Spleen (tissue), 11 donors: ENCODE data around the gene KLHL30. TPM values are rescaled to one million over a fixed set of nuclear protein-coding genes. Genes with fewer than 3 reads are reported as not detected.

ENCODE experiments used
- DNase-seq: peaks from one replicate; pipeline ENCODE4 v3.0.0-alpha.2; 2020
- H3K27ac ChIP-seq, 8 donors: fragments of 200-600 bp; sonication (generic) in 7 of 8; 1 replicate in 4 of 8; 2 replicates in 4 of 8; pipeline versions ENCODE4 v1.5.0 to v1.8.0; 2016 to 2021; ENCODE audit warnings: inconsistent platforms in 4 of 8, mild to moderate bottlenecking in 4 of 8, moderate library complexity in 1 of 8
- H3K27me3 ChIP-seq, 7 donors: fragments of 200-600 bp; sonication (generic) in 6 of 7; replicated peaks in 1 of 7; 1 replicate in 4 of 7; 2 replicates in 3 of 7; pipeline versions ENCODE4 v1.5.0 to v1.8.0; 2016 to 2021; ENCODE audit warnings: inconsistent platforms in 3 of 7, mild to moderate bottlenecking in 1 of 7
- H3K36me3 ChIP-seq, 6 donors: fragments of 200-600 bp; sonication (generic) in 5 of 6; 1 replicate in 4 of 6; 2 replicates in 2 of 6; pipeline versions ENCODE4 v1.5.0 to v1.8.0; 2016 to 2021; ENCODE audit warnings: inconsistent platforms in 2 of 6
- H3K4me1 ChIP-seq, 6 donors: fragments of 200-600 bp; sonication (generic) in 5 of 6; 1 replicate in 3 of 6; 2 replicates in 3 of 6; pipeline versions ENCODE4 v1.5.0 to v1.8.0; 2016 to 2021; ENCODE audit warnings: inconsistent platforms in 3 of 6
- H3K4me3 ChIP-seq, 8 donors: fragments of 200-600 bp; sonication (generic) in 7 of 8; 1 replicate in 4 of 8; 2 replicates in 4 of 8; pipeline versions ENCODE4 v1.5.0 to v1.8.0; 2016 to 2021; ENCODE audit warnings: inconsistent platforms in 4 of 8, mild to moderate bottlenecking in 4 of 8, moderate library complexity in 2 of 8
- H3K9me3 ChIP-seq, 8 donors: fragments of 200-600 bp; sonication (generic) in 7 of 8; 1 replicate in 4 of 8; 2 replicates in 4 of 8; pipeline versions ENCODE4 v1.5.0 to v1.8.0; 2016 to 2021; ENCODE audit warnings: inconsistent platforms in 4 of 8
- POLR2A ChIP-seq, 3 donors: fragments of 450-650 bp; IDR thresholded peaks; one replicate each; pipeline ENCODE4 v1.5.1; 2017; ENCODE audit warnings: antibody characterized with exemption in 3 of 3, mild to moderate bottlenecking in 1 of 3
- POLR2AphosphoS5 ChIP-seq, 3 donors: sonication (generic); formaldehyde crosslinking; IDR thresholded peaks; one replicate each; pipeline ENCODE4 v1.5.1; 2017; ENCODE audit warnings: antibody characterized with exemption in 3 of 3
- WGBS, 5 donors: extraction: QIAGEN DNeasy Blood & Tissue Kit in 3 of 5; methylation state at CpG; one replicate each; pipeline versions ENCODE4 v1.1.5 to v1.1.7; 2013 to 2018; 5-methylcytosine and 5-hydroxymethylcytosine counted together
- intact Hi-C: fragments of 100-400 bp; cut with DNase I; formaldehyde crosslinking; loops from one replicate; pipeline ENCODE4 v1.15.0; 2023; ENCODE audit warnings: low total_unique reads
- polyA plus RNA-seq, 3 donors: library from polyadenylated mRNA; stranded (reverse); fragments of 200-250 nt; gene quantifications; one replicate each; pipeline ENCODE4 v1.2.1, GENCODE V29; 2013
- total RNA-seq, 7 donors: library from RNA; depleted of rRNA in 3 of 7; stranded (reverse); fragments of >200 nt in 3 of 7; fragmentation: NEBNext Ultra II Directional in 4 of 7; extraction: Animal tissue kit (Norgen Biotek cat#: 25700) in 4 of 7; gene quantifications; one replicate each; pipeline versions ENCODE4 v1.1.0 to v1.2.1, GENCODE V29; 2016 to 2021
- TF ChIP-seq, protein P1 (sequence below), 11 experiments: fragments of 200-600 bp in 7 of 11; fragments of 450-650 bp in 4 of 11; sonication (generic) in 4 of 11; IDR thresholded peaks in 8 of 11; conservative IDR thresholded peaks in 3 of 11; 1 replicate in 7 of 11; 2 replicates in 4 of 11; pipeline versions ENCODE4 v1.4.0 to v1.8.0; 2016 to 2021; ENCODE audit warnings: antibody characterized with exemption in 11 of 11, inconsistent platforms in 4 of 11, mild to moderate bottlenecking in 1 of 11
- donor health status: healthy with polysubstance abuse.
- donor health status: DM: no; HTN: no; CAD: no; lungs with moderate emphysema.
- donor health status: DM: no; HTN: no; CAD: no.
- donor health status: Bipolar disorder and iron deficiency.
- donor health status: healthy.
- donor health status: DM: no; HTN: no; CAD: no.
- donor health status: DM: yes; HTN: yes; CAD: no.

Gene KLHL30
- total and polyA plus RNA-seq, 10 donors: 0.09 to 0.85 (median 0.23) TPM; not detected in 2

DNA sequence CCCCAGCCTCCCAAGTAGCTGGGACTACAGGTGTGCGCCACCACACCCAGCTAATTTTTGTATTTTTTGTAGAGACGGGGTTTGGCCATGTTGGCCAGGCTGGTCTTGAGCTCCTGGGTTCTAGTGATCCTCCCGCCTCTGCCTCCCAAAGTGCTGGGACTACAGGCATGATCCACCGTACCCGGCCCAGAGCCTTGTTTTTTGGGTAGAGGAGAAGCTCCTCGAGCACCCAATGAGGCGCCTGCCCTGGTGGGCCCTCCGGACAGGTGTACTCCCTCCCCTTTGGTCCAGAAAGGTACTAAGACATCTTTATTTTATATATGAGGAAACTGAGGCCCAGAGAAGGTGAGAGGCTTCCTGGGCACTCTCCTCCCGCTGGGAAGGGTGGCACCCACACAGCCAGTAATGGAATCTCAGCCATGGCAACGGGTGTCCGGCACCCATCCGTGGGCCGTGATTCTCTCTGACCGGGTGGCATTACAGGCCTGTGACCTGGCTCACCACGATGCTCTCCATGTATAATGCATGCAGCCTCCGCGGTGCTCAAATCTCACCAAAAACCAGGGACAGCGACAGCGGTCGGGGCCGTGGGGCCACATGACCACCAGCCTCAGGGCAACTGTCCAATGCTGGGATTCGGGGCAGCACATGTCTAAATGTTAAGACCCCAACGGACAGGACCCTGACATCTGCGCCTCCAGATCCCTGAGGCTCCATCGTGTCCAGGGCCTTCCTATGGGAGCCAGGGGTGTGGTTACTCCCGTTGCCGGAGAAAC, 16.8 kb upstream of the KLHL30 start:
- Histone ChIP-seq H3K27me3 (peaks cover 0 to 26% (median 0%) of the 10 kb centered on the region in 7 donors), H3K4me3 (no peak overlapping the region), H3K36me3 (no peaks in the 10 kb centered on the region), H3K4me1 (peaks cover 0 to 10% (median 0%) of the 10 kb centered on the region in 6 donors), H3K27ac (no peak overlapping the region), H3K9me3 (no peaks in the 10 kb centered on the region)
- peak; percentile 50 for DNase-seq
- intact Hi-C loops: no loop called here
- WGBS, 5 donors: 82 to 93% (median 91%) methylated on average over 19 to 27 of the region's 27 CpGs
- no peak for TF ChIP-seq POLR2A (IDR thresholded peaks at IDR 0.05)
- TF ChIP-seq POLR2AphosphoS5 (IDR thresholded peaks at IDR 0.05): no peak
- TF ChIP-seq, protein P1, sequence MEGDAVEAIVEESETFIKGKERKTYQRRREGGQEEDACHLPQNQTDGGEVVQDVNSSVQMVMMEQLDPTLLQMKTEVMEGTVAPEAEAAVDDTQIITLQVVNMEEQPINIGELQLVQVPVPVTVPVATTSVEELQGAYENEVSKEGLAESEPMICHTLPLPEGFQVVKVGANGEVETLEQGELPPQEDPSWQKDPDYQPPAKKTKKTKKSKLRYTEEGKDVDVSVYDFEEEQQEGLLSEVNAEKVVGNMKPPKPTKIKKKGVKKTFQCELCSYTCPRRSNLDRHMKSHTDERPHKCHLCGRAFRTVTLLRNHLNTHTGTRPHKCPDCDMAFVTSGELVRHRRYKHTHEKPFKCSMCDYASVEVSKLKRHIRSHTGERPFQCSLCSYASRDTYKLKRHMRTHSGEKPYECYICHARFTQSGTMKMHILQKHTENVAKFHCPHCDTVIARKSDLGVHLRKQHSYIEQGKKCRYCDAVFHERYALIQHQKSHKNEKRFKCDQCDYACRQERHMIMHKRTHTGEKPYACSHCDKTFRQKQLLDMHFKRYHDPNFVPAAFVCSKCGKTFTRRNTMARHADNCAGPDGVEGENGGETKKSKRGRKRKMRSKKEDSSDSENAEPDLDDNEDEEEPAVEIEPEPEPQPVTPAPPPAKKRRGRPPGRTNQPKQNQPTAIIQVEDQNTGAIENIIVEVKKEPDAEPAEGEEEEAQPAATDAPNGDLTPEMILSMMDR (IDR thresholded peaks at IDR 0.05 in 8 of 11, conservative IDR thresholded peaks at IDR 0.05 in 3 of 11): no peak

DNA sequence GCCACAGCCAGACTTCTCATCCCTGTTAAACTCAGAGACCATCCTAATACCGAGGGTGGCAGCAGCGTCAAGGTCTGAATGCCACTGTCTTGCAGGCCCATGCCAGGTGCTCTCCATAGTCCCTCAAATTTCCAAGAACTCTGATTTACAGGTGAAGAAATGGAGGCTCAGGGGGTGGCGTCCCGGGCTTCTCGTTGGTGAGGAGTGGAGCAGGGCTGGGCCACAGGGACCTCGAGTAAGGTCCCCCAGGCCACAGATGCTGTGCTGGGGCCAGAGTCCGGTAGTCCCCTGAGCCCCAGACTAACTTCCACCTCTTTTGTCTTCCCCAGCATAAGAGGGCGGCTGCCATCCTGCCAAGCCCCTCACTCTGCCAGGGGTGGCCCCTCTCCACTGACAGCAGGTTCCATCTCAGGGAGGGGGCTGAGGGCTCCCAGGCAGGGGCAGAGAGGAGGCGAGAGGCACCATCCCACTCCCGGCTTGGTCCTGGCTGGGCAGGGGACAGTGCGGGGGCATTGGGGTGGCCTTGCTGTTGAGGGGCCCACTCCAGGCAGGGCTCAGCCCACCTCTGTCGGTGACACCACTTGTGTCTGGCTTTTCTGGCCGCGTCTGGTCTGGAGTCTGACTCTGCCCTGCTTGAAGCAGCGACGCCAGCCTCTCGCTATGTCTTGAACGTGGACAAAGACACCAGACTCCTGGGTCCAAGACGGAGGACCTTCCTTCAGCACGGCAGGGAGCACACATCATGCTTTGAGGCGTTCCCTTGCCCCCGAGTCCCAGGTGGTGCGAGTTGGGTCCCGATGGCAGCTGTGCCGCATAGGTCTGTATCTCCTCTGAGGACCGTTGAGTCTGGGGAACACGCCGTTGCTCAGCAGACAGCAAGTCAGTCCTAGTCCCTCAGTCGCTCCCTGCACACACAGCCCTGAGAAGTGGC, 15.9 kb upstream of the KLHL30 start:
- Histone ChIP-seq H3K4me3 (no peak overlapping the region), H3K27ac (no peak overlapping the region), H3K27me3 (peaks cover 0 to 17% (median 0%) of the 10 kb centered on the region in 7 donors), H3K4me1 (peaks cover 0 to 14% (median 3%) of the 10 kb centered on the region in 6 donors), H3K9me3 (no peaks in the 10 kb centered on the region), H3K36me3 (no peaks in the 10 kb centered on the region)
- 85 to 91% (median 89%) methylated on average over 25 to 29 of the region's 29 CpGs for WGBS, 5 donors
- DNase-seq: peak; percentile 72
- TF ChIP-seq POLR2AphosphoS5 (IDR thresholded peaks at IDR 0.05) (no peak), POLR2A (IDR thresholded peaks at IDR 0.05) (no peak)
- TF ChIP-seq, protein P1 (IDR thresholded peaks at IDR 0.05 in 8 of 11, conservative IDR thresholded peaks at IDR 0.05 in 3 of 11): no peak
- intact Hi-C loops: no loop called here

GRCh38 chr2:238123218-238123971, 15.1 kb upstream of the KLHL30 start:
- TF ChIP-seq POLR2A (IDR thresholded peaks at IDR 0.05): no peak
- TF ChIP-seq, protein P1 (IDR thresholded peaks at IDR 0.05 in 8 of 11, conservative IDR thresholded peaks at IDR 0.05 in 3 of 11): no peak
- TF ChIP-seq POLR2AphosphoS5 (IDR thresholded peaks at IDR 0.05): no peak
- peak; percentile 56 for DNase-seq
- intact Hi-C loops: no loop called here

More at GRCh38 chr2:238123218-238123971, 15.1 kb upstream of the KLHL30 start:
- 76 to 87% (median 81%) methylated on average over 8 to 22 of the region's 22 CpGs for WGBS, 5 donors
- Histone ChIP-seq H3K27ac (no peak overlapping the region), H3K4me3 (no peak overlapping the region), H3K27me3 (peaks cover 0 to 20% (median 0%) of the 10 kb centered on the region in 7 donors), H3K9me3 (no peaks in the 10 kb centered on the region), H3K36me3 (no peaks in the 10 kb centered on the region), H3K4me1 (peaks cover 0 to 14% (median 3%) of the 10 kb centered on the region in 6 donors)
